ENCODE measurements around the gene PLAU. TPM values are rescaled to one million over a fixed set of nuclear protein-coding genes. Genes with fewer than 3 reads are reported as not detected.

Gene PLAU
- total and polyA plus RNA-seq, 9 of the 15 experiments (the other 6 are each of a cell fraction or from before 2014, with no cell fraction given) = 2.1 to 16.9 (median 3.3) TPM

DNA sequence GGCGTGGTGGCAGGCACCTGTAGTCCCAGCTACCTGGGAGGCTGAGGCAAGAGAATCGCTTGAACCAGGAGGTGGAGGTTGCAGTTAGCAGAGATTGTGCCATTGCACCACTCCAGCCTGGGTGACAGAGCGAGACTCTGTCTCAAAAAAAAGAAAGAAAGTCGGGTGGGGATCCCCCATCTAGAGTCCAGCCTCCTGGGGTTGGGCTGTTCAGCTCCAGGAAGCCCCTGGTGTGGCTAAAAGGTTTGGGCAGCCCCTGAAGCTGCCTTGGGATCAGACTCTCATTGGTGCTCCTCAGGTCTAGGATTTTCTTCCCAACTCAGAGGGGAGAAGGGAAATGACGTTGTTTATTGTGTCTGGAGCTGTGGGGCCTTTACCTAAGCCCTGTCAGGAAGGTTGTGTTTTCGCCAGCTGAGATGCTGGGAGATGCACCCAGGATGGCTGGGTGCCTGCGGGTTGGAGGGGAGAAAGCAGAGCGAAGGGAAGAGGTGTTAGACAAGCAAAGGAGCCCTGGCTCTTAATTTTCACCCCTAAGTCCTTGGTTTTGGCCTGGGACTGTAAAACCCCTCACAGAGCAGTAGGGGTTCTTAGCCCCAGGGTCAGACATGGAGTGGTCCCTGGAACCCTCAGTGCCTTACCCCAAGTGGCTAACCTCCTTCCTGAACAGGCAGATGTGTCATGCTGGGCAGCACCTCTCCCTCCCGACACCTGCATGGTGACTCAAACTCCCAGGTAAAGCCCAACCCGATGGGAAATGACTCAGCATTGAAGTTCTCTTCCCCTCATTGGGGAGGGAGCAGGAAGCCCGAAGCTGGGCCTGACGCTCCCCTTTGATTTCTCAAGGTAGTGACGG is 21.1 kb downstream of the PLAU start (continued):
- TF ChIP-seq, protein P1, sequence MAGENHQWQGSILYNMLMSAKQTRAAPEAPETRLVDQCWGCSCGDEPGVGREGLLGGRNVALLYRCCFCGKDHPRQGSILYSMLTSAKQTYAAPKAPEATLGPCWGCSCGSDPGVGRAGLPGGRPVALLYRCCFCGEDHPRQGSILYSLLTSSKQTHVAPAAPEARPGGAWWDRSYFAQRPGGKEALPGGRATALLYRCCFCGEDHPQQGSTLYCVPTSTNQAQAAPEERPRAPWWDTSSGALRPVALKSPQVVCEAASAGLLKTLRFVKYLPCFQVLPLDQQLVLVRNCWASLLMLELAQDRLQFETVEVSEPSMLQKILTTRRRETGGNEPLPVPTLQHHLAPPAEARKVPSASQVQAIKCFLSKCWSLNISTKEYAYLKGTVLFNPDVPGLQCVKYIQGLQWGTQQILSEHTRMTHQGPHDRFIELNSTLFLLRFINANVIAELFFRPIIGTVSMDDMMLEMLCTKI (IDR thresholded peaks at IDR 0.05; ENCODE audit: partially characterized antibody) = no peak
- TF ChIP-seq ZNF408 (CRISPR knock-in tag; IDR thresholded peaks at IDR 0.05; ENCODE audit: low read depth) (no peak), ZBTB7A (IDR thresholded peaks at IDR 0.05; ENCODE audit: borderline replicate concordance, control insufficient read depth, low read depth, low read length) (peak; percentile 40; the same call in 1 of the 2 replicates), DACH1 (IDR thresholded peaks at IDR 0.05; ENCODE audit: partially characterized antibody) (no peak), MCM2 (IDR thresholded peaks at IDR 0.05; ENCODE audit: low read depth) (no peak), ZFPM2 (CRISPR knock-in tag; IDR thresholded peaks at IDR 0.05) (no peak), SLC30A9 (CRISPR knock-in tag; IDR thresholded peaks at IDR 0.05) (no peak), TOE1 (IDR thresholded peaks at IDR 0.05; ENCODE audit: borderline replicate concordance) (no peak), TOE1 (CRISPR knock-in tag; IDR thresholded peaks at IDR 0.05; ENCODE audit: borderline replicate concordance, low read depth) (no peak), PRPF4 (IDR thresholded peaks at IDR 0.05; ENCODE audit: insufficient read depth, low read depth, low read length, poor library complexity, severe bottlenecking) (no peak), ZFP1 (CRISPR knock-in tag; IDR thresholded peaks at IDR 0.05) (no peak), DMBX1 (CRISPR knock-in tag; IDR thresholded peaks at IDR 0.05; ENCODE audit: borderline replicate concordance) (no peak), SIN3A (IDR thresholded peaks at IDR 0.05; ENCODE audit: borderline replicate concordance in 2 of 2, control insufficient read depth in 1 of 2, low read depth in 2 of 2, low read length in 2 of 2) (0 out of 4 replicates have a peak, but pooled peaks of 1 of the 2 experiments have one; percentile 33)
- TF ChIP-seq, protein P2, sequence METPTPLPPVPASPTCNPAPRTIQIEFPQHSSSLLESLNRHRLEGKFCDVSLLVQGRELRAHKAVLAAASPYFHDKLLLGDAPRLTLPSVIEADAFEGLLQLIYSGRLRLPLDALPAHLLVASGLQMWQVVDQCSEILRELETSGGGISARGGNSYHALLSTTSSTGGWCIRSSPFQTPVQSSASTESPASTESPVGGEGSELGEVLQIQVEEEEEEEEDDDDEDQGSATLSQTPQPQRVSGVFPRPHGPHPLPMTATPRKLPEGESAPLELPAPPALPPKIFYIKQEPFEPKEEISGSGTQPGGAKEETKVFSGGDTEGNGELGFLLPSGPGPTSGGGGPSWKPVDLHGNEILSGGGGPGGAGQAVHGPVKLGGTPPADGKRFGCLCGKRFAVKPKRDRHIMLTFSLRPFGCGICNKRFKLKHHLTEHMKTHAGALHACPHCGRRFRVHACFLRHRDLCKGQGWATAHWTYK (CRISPR knock-in tag; IDR thresholded peaks at IDR 0.05) = no peak
- TF ChIP-seq, protein P3, sequence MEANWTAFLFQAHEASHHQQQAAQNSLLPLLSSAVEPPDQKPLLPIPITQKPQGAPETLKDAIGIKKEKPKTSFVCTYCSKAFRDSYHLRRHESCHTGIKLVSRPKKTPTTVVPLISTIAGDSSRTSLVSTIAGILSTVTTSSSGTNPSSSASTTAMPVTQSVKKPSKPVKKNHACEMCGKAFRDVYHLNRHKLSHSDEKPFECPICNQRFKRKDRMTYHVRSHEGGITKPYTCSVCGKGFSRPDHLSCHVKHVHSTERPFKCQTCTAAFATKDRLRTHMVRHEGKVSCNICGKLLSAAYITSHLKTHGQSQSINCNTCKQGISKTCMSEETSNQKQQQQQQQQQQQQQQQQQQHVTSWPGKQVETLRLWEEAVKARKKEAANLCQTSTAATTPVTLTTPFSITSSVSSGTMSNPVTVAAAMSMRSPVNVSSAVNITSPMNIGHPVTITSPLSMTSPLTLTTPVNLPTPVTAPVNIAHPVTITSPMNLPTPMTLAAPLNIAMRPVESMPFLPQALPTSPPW (CRISPR knock-in tag; IDR thresholded peaks at IDR 0.05) = peak; percentile 42; the same call in 1 of the 2 replicates
- TF ChIP-seq, protein P4, sequence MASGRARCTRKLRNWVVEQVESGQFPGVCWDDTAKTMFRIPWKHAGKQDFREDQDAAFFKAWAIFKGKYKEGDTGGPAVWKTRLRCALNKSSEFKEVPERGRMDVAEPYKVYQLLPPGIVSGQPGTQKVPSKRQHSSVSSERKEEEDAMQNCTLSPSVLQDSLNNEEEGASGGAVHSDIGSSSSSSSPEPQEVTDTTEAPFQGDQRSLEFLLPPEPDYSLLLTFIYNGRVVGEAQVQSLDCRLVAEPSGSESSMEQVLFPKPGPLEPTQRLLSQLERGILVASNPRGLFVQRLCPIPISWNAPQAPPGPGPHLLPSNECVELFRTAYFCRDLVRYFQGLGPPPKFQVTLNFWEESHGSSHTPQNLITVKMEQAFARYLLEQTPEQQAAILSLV (tag; IDR thresholded peaks at IDR 0.05) = no peak

Measured in K562 (cell line).